ENCODE results near the gene PLAC8L1. TPM values are rescaled to one million over a fixed set of nuclear protein-coding genes. Genes with fewer than 3 reads are reported as not detected.

The PLAC8L1 gene
- total RNA-seq, 6 experiments from 2014 or later, result not detected

- Histone ChIP-seq H3K27ac (no peak overlapping the region), H3K4me3 (no peak overlapping the region), H3K27me3 (no peaks in the 10 kb centered on the region), H3K4me1 (peaks cover 0 to 11% (median 0%) of the 10 kb centered on the region in 4 donors), H3K36me3 (peaks cover 0 to 3% (median 0%) of the 10 kb centered on the region in 4 donors), H3K9me3 (no peaks in the 10 kb centered on the region)
- TF ChIP-seq POLR2A (IDR thresholded peaks at IDR 0.05) (no peak), CTCF (IDR thresholded peaks at IDR 0.05) (no peak)
- intact Hi-C loops (cut with DNase I), result loop anchor here in 1 of 2 donors (10.0 kb wide), 2 partner anchors 145 to 355 kb away; no protein-coding TSS in a partner anchor
- DNase-seq (no peak), ATAC-seq (no peak)
- 78% methylated on average over 5 of the region's 5 CpGs for WGBS (ENCODE audit: insufficient coverage, low coverage, low lambda C conversion rate, missing lambda C conversion rate)
Measured at GRCh38 chr5:146050086-146050485, 55.3 kb downstream of the PLAC8L1 start.

GRCh38 chr5:146049704-146050026 lies 55.7 kb downstream of the PLAC8L1 start:
- WGBS (ENCODE audit: insufficient coverage, low coverage, low lambda C conversion rate, missing lambda C conversion rate), result 59% methylated on average over 2 of the region's 3 CpGs

GRCh38 chr5:146048994-146049703 lies 56.2 kb downstream of the PLAC8L1 start:
- DNase-seq (peak; percentile 35 to 60 (median 60)), ATAC-seq (peak; percentile 79 to 90 (median 82))
- H3K4me3 ChIP-seq, result no peak overlapping the region
- H3K36me3 ChIP-seq, result peaks cover 0 to 3% (median 0%) of the 10 kb centered on the region in 4 donors
- 51% methylated on average over 14 of the region's 15 CpGs for WGBS (ENCODE audit: insufficient coverage, low coverage, low lambda C conversion rate, missing lambda C conversion rate)
- no peaks in the 10 kb centered on the region for H3K27me3 ChIP-seq
- H3K4me1 ChIP-seq, result peaks cover 0 to 11% (median 0%) of the 10 kb centered on the region in 4 donors
- H3K9me3 ChIP-seq, result no peaks in the 10 kb centered on the region
- no peak overlapping the region for H3K27ac ChIP-seq
- TF ChIP-seq CTCF (IDR thresholded peaks at IDR 0.05), result peak; percentile 64 to 70 (median 66)
- TF ChIP-seq POLR2A (IDR thresholded peaks at IDR 0.05), result no peak
- intact Hi-C loops (cut with DNase I), result no loop called here

More at GRCh38 chr5:146049704-146050026, 55.7 kb downstream of the PLAC8L1 start:
- TF ChIP-seq POLR2A (IDR thresholded peaks at IDR 0.05) (no peak), CTCF (IDR thresholded peaks at IDR 0.05) (no peak)
- Histone ChIP-seq H3K4me1 (peaks cover 0 to 11% (median 0%) of the 10 kb centered on the region in 4 donors), H3K27me3 (no peaks in the 10 kb centered on the region), H3K36me3 (peaks cover 0 to 3% (median 0%) of the 10 kb centered on the region in 4 donors), H3K9me3 (no peaks in the 10 kb centered on the region), H3K27ac (no peak overlapping the region), H3K4me3 (no peak overlapping the region)
- intact Hi-C loops (cut with DNase I), result loop anchor here in 1 of 2 donors (10.0 kb wide), 2 partner anchors 145 to 355 kb away; no protein-coding TSS in a partner anchor
- DNase-seq (no peak), ATAC-seq (no peak)

GRCh38 chr5:146047396-146047795 lies 58.0 kb downstream of the PLAC8L1 start:
- H3K27me3 ChIP-seq, result no peaks in the 10 kb centered on the region
- H3K9me3 ChIP-seq, result no peaks in the 10 kb centered on the region
- H3K4me3 ChIP-seq, result no peak overlapping the region
- TF ChIP-seq CTCF (IDR thresholded peaks at IDR 0.05), result no peak
- no peak for TF ChIP-seq POLR2A (IDR thresholded peaks at IDR 0.05)
- intact Hi-C loops (cut with DNase I), result no loop called here
- H3K27ac ChIP-seq, result peak overlapping the region in 1 of 3 donors; percentile 5
- DNase-seq, result peak in 2 of 3 donors; percentile 58 to 71
- H3K4me1 ChIP-seq, result peaks cover 0 to 11% (median 0%) of the 10 kb centered on the region in 4 donors
- peaks cover 0 to 3% (median 0%) of the 10 kb centered on the region in 4 donors for H3K36me3 ChIP-seq
- WGBS (ENCODE audit: insufficient coverage, low coverage, low lambda C conversion rate, missing lambda C conversion rate), result 31% methylated on average over 2 of the region's 4 CpGs
- peak; percentile 68 to 91 (median 81) for ATAC-seq
